WERI-Rb-1 (cell line): ENCODE data around the gene MYO1A.
A peak's percentile ranks its signal among the peaks of the same experiment; 100 is the strongest.

Experiments used
- DNase-seq: peaks from one replicate; pipeline ENCODE4 v3.0.0-alpha.2; 2020
- H3K27ac ChIP-seq: fragments of 250-450 bp; sonication (Bioruptor Pico); 2 replicates; pipeline ENCODE4 v1.5.1; 2020; ENCODE audit warnings: mild to moderate bottlenecking, moderate library complexity
- H3K27me3 ChIP-seq: fragments of 250-450 bp; sonication (Bioruptor Pico); 2 replicates; pipeline ENCODE4 v1.5.1; 2021; ENCODE audit warnings: mild to moderate bottlenecking, low read depth, moderate library complexity; ENCODE audit not compliant: insufficient read depth, severe bottlenecking
- H3K36me3 ChIP-seq: fragments of 250-450 bp; sonication (Bioruptor Pico); 2 replicates; pipeline ENCODE4 v1.5.1; 2020; ENCODE audit warnings: mild to moderate bottlenecking, moderate library complexity
- H3K4me3 ChIP-seq: 2 replicates; pipeline ENCODE4 v1.5.1; 2011; ENCODE audit warnings: low read depth, mild to moderate bottlenecking, control low read depth, low read length
- H3K9me3 ChIP-seq: fragments of 250-450 bp; sonication (Bioruptor Pico); 2 replicates; pipeline ENCODE4 v1.5.1; 2021; ENCODE audit warnings: mild to moderate bottlenecking, moderate library complexity; ENCODE audit not compliant: severe bottlenecking
- TF ChIP-seq, protein P1 (sequence below): IDR thresholded peaks from 2 replicates; pipeline ENCODE4 v1.5.1; 2011; ENCODE audit warnings: low read depth, mild to moderate bottlenecking, control low read depth, inconsistent platforms, low read length

The MYO1A gene

GRCh38 chr12:57096099-57096572, 46.2 kb upstream of the MYO1A start:
- TF ChIP-seq, protein P1, sequence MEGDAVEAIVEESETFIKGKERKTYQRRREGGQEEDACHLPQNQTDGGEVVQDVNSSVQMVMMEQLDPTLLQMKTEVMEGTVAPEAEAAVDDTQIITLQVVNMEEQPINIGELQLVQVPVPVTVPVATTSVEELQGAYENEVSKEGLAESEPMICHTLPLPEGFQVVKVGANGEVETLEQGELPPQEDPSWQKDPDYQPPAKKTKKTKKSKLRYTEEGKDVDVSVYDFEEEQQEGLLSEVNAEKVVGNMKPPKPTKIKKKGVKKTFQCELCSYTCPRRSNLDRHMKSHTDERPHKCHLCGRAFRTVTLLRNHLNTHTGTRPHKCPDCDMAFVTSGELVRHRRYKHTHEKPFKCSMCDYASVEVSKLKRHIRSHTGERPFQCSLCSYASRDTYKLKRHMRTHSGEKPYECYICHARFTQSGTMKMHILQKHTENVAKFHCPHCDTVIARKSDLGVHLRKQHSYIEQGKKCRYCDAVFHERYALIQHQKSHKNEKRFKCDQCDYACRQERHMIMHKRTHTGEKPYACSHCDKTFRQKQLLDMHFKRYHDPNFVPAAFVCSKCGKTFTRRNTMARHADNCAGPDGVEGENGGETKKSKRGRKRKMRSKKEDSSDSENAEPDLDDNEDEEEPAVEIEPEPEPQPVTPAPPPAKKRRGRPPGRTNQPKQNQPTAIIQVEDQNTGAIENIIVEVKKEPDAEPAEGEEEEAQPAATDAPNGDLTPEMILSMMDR: no peak

DNA sequence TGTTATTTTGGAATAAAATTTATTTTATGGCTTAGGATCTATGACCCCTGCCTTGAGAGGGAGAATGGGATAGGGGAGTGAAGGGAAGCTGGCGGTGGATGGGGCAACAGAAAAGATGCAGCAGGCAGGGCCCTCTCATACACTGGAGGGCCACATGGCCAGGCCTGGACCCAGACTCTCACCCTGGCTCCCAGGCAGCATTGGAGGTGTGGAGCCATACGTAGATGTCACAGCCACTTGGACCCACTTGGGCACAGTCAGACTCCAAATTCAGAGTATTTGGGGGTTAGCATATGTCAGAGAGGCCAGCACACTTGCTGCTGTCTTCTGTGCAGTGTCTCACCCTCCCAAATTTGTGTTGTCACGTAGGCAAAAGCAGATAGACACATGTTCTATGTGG, 45.5 kb upstream of the MYO1A start:
- H3K27ac ChIP-seq: peak overlapping the region; percentile 56
- no peak for DNase-seq
- no peaks in the 10 kb centered on the region for H3K27me3 ChIP-seq

More at GRCh38 chr12:57096099-57096572, 46.2 kb upstream of the MYO1A start:
- Histone ChIP-seq H3K27me3 (no peaks in the 10 kb centered on the region), H3K36me3 (peaks cover 38% of the 10 kb centered on the region), H3K4me3 (no peak overlapping the region), H3K9me3 (no peaks in the 10 kb centered on the region), H3K27ac (peak overlapping the region; percentile 56)
- DNase-seq: peak; percentile 82

DNA sequence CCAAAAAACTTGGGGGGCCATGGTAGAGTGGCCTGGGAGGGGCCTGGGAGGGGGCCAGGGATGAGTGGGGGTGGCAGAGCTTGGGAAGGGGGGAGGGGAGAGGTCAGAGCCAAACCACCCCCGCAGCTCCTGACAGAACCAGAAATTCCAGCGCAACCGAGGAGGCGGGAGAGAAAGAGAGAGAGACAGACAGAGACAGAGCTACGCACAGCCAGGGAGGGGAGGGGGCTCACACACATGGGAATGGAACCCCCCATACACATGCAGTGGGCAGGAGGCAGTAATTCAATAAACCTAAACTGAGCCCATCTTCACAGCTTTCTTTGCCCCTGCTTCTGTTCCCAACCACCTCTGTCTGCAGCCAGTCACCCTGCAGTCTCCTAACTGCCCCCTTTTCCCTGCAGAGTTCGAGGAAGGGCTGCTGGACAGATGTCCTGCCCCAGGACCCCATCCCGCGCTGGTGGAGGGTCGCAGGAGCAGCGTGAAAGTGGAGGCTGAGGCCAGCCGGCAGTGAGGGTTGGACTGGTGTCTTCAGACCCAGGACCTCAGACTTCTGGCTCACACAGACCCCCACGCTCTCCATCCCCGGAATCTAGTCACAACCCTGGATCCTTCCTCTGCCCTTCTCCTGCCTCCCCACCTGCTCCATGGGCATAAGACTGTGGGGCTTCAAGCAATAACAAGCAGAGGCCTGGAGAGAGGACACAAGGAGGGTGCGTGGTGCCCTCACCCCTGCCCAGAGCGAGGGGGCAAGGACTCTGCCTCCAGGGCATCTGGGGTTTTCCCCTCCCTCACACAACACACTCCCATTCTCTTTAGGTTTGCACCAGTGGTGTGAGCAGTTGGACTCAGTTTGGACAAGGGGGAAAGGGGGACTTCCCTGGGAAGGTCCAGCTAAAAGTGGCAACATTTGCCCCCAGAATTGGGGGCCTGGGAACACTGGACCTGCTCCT, 44.6 kb upstream of the MYO1A start:
- Histone ChIP-seq H3K4me3 (no peak overlapping the region), H3K36me3 (peaks cover 46% of the 10 kb centered on the region), H3K9me3 (no peaks in the 10 kb centered on the region), H3K27me3 (no peaks in the 10 kb centered on the region), H3K27ac (no peak overlapping the region)
- no peak for DNase-seq
- TF ChIP-seq, protein P1: no peak

More for the DNA sequence above, 45.5 kb upstream of the MYO1A start:
- no peak overlapping the region for H3K4me3 ChIP-seq
- H3K9me3 ChIP-seq: no peaks in the 10 kb centered on the region
- H3K36me3 ChIP-seq: peaks cover 45% of the 10 kb centered on the region
- TF ChIP-seq, protein P1: no peak

- H3K27ac ChIP-seq: no peak overlapping the region
- no peaks in the 10 kb centered on the region for H3K9me3 ChIP-seq
- peaks cover 46% of the 10 kb centered on the region for H3K36me3 ChIP-seq
- no peak overlapping the region for H3K4me3 ChIP-seq
- peak; percentile 75 for DNase-seq
- H3K27me3 ChIP-seq: no peaks in the 10 kb centered on the region
- TF ChIP-seq, protein P1: peak; percentile 93
These were observed 43.7 kb upstream of the MYO1A start for GRCh38 chr12:57093415-57094207.

DNA sequence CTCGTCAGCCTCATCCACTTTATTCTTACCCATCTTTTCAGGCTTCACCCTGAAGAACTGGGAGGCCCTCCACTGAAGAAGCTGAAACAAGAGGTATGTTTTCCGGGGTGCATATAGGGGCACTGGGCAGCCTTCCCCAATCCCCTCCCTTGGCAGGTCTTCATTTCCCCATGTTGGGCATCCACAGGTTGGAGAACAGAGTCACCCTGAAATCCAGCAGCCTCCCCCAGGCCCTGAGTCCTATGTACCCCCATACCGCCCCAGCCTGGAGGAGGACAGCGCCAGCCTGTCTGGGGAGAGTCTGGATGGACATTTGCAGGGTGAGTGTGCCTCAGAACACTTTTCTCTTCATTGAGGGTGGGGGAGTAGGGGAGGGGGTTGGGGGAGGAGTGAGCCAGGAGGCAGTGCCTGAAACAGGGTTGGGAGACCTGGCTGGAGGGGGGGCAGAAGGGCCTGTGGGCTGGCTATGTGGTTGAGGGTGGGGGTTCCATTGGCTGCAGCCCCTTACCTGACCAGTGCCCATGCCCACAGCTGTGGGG, 43.0 kb upstream of the MYO1A start:
- Histone ChIP-seq H3K4me3 (no peak overlapping the region), H3K27ac (no peak overlapping the region), H3K27me3 (no peaks in the 10 kb centered on the region), H3K9me3 (no peaks in the 10 kb centered on the region), H3K36me3 (peaks cover 46% of the 10 kb centered on the region)
- TF ChIP-seq, protein P1: no peak
- no peak for DNase-seq
